HG02884 (cell line): ENCODE results near the gene ELMO3.

Source experiments
- ATAC-seq: cut with Tn5 transposase; IDR thresholded peaks from one replicate; pipeline ENCODE4 v1.9.1; 2021; ENCODE audit warnings: mild to moderate bottlenecking, moderate library complexity; ENCODE audit not compliant: unreplicated experiment

Gene ELMO3

GRCh38 chr16:67212766-67213165, 13.8 kb downstream of the ELMO3 start:
- ATAC-seq: no peak

- no peak for ATAC-seq
Observed at GRCh38 chr16:67213197-67214019, 14.5 kb downstream of the ELMO3 start.

- ATAC-seq: no peak
Observed at GRCh38 chr16:67215706-67216105, 16.8 kb downstream of the ELMO3 start.

- ATAC-seq: no peak
Observed at GRCh38 chr16:67216612-67217490, 17.9 kb downstream of the ELMO3 start.

GRCh38 chr16:67223992-67224391, 25.1 kb downstream of the ELMO3 start:
- no peak for ATAC-seq

- no peak for ATAC-seq
Observed at GRCh38 chr16:67226295-67226803, 27.4 kb downstream of the ELMO3 start.

GRCh38 chr16:67226804-67227566, 28.1 kb downstream of the ELMO3 start, which contains the start of gene TMEM208:
TSS of gene TMEM208 (plus strand) at chr16:67227130. CDS start at chr16:67227219, 89 bp downstream.
- peak; percentile 86 for ATAC-seq

- ATAC-seq: no peak
Observed at GRCh38 chr16:67227567-67227921, 28.6 kb downstream of the ELMO3 start.

GRCh38 chr16:67228034-67228785, 29.3 kb downstream of the ELMO3 start:
- no peak for ATAC-seq

- ATAC-seq: no peak
Observed at GRCh38 chr16:67228905-67229304, 30.0 kb downstream of the ELMO3 start.

GRCh38 chr16:67229906-67230808, 31.2 kb downstream of the ELMO3 start:
- no peak for ATAC-seq

GRCh38 chr16:67230809-67231660, 32.1 kb downstream of the ELMO3 start:
- no peak for ATAC-seq

GRCh38 chr16:67233596-67233995, 34.7 kb downstream of the ELMO3 start:
- no peak for ATAC-seq

GRCh38 chr16:67234180-67234597, 35.3 kb downstream of the ELMO3 start:
- no peak for ATAC-seq

GRCh38 chr16:67235816-67236562, 37.1 kb downstream of the ELMO3 start:
- no peak for ATAC-seq

GRCh38 chr16:67236563-67237395, 37.8 kb downstream of the ELMO3 start:
- ATAC-seq: no peak
